K562 (cell line): ENCODE data around the gene AHNAK.

Source experiments
- CBX1 ChIP-seq: sonication (generic); IDR thresholded peaks from 2 replicates; pipeline ENCODE4 v1.6.1; 2016; ENCODE audit warnings: antibody characterized with exemption, low read depth, mild to moderate bottlenecking
- CTCF ChIP-seq, 3 experiments: IDR thresholded peaks in 2 of 3; conservative IDR thresholded peaks in 1 of 3; 2 replicates each; pipeline ENCODE4 v1.5.1; 2011 to 2012; ENCODE audit warnings: low read length in 3 of 3, mild to moderate bottlenecking in 3 of 3, control low read depth in 2 of 3, improper control_type of control experiment in 1 of 3, inconsistent platforms in 1 of 3, low read depth in 1 of 3, mixed read lengths in 1 of 3, moderate library complexity in 1 of 3; ENCODE audit not compliant: insufficient read depth in 2 of 3
- HDAC1 ChIP-seq, 2 experiments: fragments of 450-650 bp; IDR thresholded peaks; 2 replicates each; pipeline ENCODE4 v1.6.1; 2016 to 2017; ENCODE audit warnings: inconsistent platforms in 1 of 2, mild to moderate bottlenecking in 1 of 2, moderate library complexity in 1 of 2
- POLR2AphosphoS5 ChIP-seq: IDR thresholded peaks from 2 replicates; pipeline ENCODE4 v1.6.1; 2011; ENCODE audit warnings: mild to moderate bottlenecking, low read depth, low read length, moderate library complexity; ENCODE audit not compliant: control insufficient read depth, insufficient read depth
- STAT5B ChIP-seq: fragments of 250-450 bp; sonication (Bioruptor Pico); IDR thresholded peaks from 2 replicates; pipeline ENCODE4 v1.8.0; 2021; ENCODE audit warnings: mild to moderate bottlenecking, inconsistent platforms
- TCF3 ChIP-seq: sonication (generic); formaldehyde crosslinking; IDR thresholded peaks from 2 replicates; pipeline ENCODE4 v1.4.0; 2020; ENCODE audit warnings: mild to moderate bottlenecking, missing genetic modification reagents
- TSHZ1 ChIP-seq: fragments of 250-450 bp; sonication (Bioruptor Pico); IDR thresholded peaks from 2 replicates; pipeline ENCODE4 v1.4.0; 2020; ENCODE audit warnings: mild to moderate bottlenecking, moderate library complexity
- USF1 ChIP-seq: sonication (generic); formaldehyde crosslinking; IDR thresholded peaks from 2 replicates; pipeline ENCODE4 v1.9.0; 2022; ENCODE audit warnings: mild to moderate bottlenecking, missing genetic modification reagents
- ZNF311 ChIP-seq: fragments of 250-450 bp; sonication (Bioruptor Pico); IDR thresholded peaks from 2 replicates; pipeline ENCODE4 v1.4.0; 2020; ENCODE audit warnings: mild to moderate bottlenecking, moderate library complexity
- ZNF644 ChIP-seq: fragments of 200-800 bp; sonication (Bioruptor generic); IDR thresholded peaks from 2 replicates; pipeline ENCODE4 v1.6.1; 2016; ENCODE audit warnings: low read depth, missing genetic modification characterization, missing compliant biosample characterization

- TF ChIP-seq STAT5B = no peak
- no peak for TF ChIP-seq ZNF644 (tag)
- TF ChIP-seq USF1 (CRISPR knock-in tag) = no peak
- no peak for TF ChIP-seq CTCF (IDR thresholded peaks at IDR 0.05 in 2 of 3, conservative IDR thresholded peaks at IDR 0.05 in 1 of 3; ENCODE audit: insufficient read depth in 2 of 3, low read depth in 1 of 3, low read length in 3 of 3)
- no peak for TF ChIP-seq HDAC1 (IDR thresholded peaks at IDR 0.05)
- TF ChIP-seq TCF3 (CRISPR knock-in tag) = peak; percentile 48; the same call in 1 of the 2 replicates
- TF ChIP-seq CBX1 = no peak
- TF ChIP-seq POLR2AphosphoS5 = no peak
- no peak for TF ChIP-seq ZNF311 (CRISPR knock-in tag)
- no peak for TF ChIP-seq TSHZ1 (CRISPR knock-in tag)
These were observed 45.7 kb upstream of the AHNAK start for GRCh38 chr11:62592146-62592815.
